IMR-90 (cell line): ENCODE measurements around the gene OR1K1. TPM values are rescaled to one million over a fixed set of nuclear protein-coding genes. Genes with fewer than 3 reads are reported as not detected.

Experiments
- ATAC-seq: fragments of 200-7000 bp; cut with Tn5 transposase; 2 replicates; pipeline ENCODE4 v1.9.1; 2020; ENCODE audit warnings: low read depth, mild to moderate bottlenecking, moderate library complexity
- BruUV-seq: library from RNA; stranded (reverse); fragments of 400-500 nt; replicated peaks from 2 replicates; lab custom pipeline; 2021; lab: Mats Ljungman, UMichigan
- CTCF ChIA-PET: fragments of 300-600 bp; formaldehyde crosslinking; extraction: SDS; loops from one replicate; lab custom pipeline; 2021; ENCODE audit warnings: antibody characterized with exemption; lab: Yijun Ruan, JAX
- POLR2A ChIA-PET: fragments of 300-600 bp; sonication (Branson Sonifier 250); formaldehyde crosslinking; loops from one replicate; lab custom pipeline; 2022; ENCODE audit warnings: antibody characterized with exemption; ENCODE audit not compliant: unreplicated experiment; lab: Charles Lee
- DNase-seq: peaks from one replicate; pipeline ENCODE4 v3.0.0; 2013
- H2AFZ ChIP-seq: replicated peaks from 2 replicates; pipeline ENCODE3; 2013; ENCODE audit warnings: low read length, mild to moderate bottlenecking; ENCODE audit not compliant: poor library complexity
- H2AK5ac ChIP-seq: 2 replicates; pipeline ENCODE4 v1.6.1; 2013; ENCODE audit warnings: low read depth, low read length, inconsistent platforms
- H2AK9ac ChIP-seq: replicated peaks from 2 replicates; pipeline ENCODE3; 2013; ENCODE audit warnings: mild to moderate bottlenecking, low read depth, low read length, moderate library complexity; ENCODE audit not compliant: poor library complexity
- H2BK120ac ChIP-seq: 2 replicates; pipeline ENCODE4 v1.6.1; 2013; ENCODE audit warnings: low read depth, low read length, inconsistent platforms
- H2BK15ac ChIP-seq: 3 replicates; pipeline ENCODE4 v1.6.1; 2013; ENCODE audit warnings: low read depth, low read length, inconsistent platforms
- H2BK20ac ChIP-seq: 2 replicates; pipeline ENCODE4 v1.6.1; 2013; ENCODE audit warnings: low read depth, mild to moderate bottlenecking, inconsistent platforms, low read length, moderate library complexity
- H2BK5ac ChIP-seq: 2 replicates; pipeline ENCODE4 v1.6.1; 2013; ENCODE audit warnings: mild to moderate bottlenecking, low read depth, low read length, inconsistent platforms; ENCODE audit not compliant: poor library complexity, severe bottlenecking
- H3K14ac ChIP-seq: replicated peaks from 2 replicates; pipeline ENCODE4 v1.6.1; 2013; ENCODE audit warnings: low read depth, low read length, inconsistent platforms
- H3K18ac ChIP-seq: 2 replicates; pipeline ENCODE4 v1.6.1; 2013; ENCODE audit warnings: low read depth, low read length, control low read depth
- H3K23ac ChIP-seq: 2 replicates; pipeline ENCODE4 v1.6.1; 2013; ENCODE audit warnings: low read depth, low read length, inconsistent platforms
- H3K27ac ChIP-seq: 2 replicates; pipeline ENCODE4 v1.5.1; 2013; ENCODE audit warnings: mild to moderate bottlenecking, control low read depth, low read length; ENCODE audit not compliant: insufficient read depth
- H3K27me3 ChIP-seq: 2 replicates; pipeline ENCODE4 v1.6.1; 2013; ENCODE audit warnings: low read length; ENCODE audit not compliant: control insufficient read depth, insufficient read depth
- H3K36me3 ChIP-seq: 2 replicates; pipeline ENCODE4 v1.6.1; 2013; ENCODE audit warnings: low read length, mixed read lengths; ENCODE audit not compliant: control insufficient read depth, insufficient read depth
- H3K4ac ChIP-seq: 2 replicates; pipeline ENCODE4 v1.6.1; 2013; ENCODE audit warnings: low read depth, low read length, inconsistent platforms
- H3K4me1 ChIP-seq: 2 replicates; pipeline ENCODE4 v1.6.1; 2013; ENCODE audit warnings: low read length, mixed read lengths; ENCODE audit not compliant: control insufficient read depth, insufficient read depth
- H3K4me2 ChIP-seq: 2 replicates; pipeline ENCODE4 v1.6.1; 2013; ENCODE audit warnings: low read depth, mild to moderate bottlenecking, control low read depth, low read length, moderate library complexity
- H3K4me3 ChIP-seq: 2 replicates; pipeline ENCODE4 v1.5.1; 2013; ENCODE audit warnings: low read depth, mild to moderate bottlenecking, control low read depth, low read length, moderate library complexity; ENCODE audit not compliant: insufficient read depth
- H3K56ac ChIP-seq: 2 replicates; pipeline ENCODE4 v1.6.1; 2013; ENCODE audit warnings: low read length, inconsistent platforms; ENCODE audit not compliant: insufficient read depth; ENCODE audit errors: extremely low read depth
- H3K79me1 ChIP-seq, 2 experiments: 2 replicates each; pipeline ENCODE4 v1.6.1; 2013; ENCODE audit warnings: low read length in 2 of 2, inconsistent platforms in 1 of 2, low read depth in 1 of 2
- H3K9ac ChIP-seq: 2 replicates; pipeline ENCODE4 v1.6.1; 2013; ENCODE audit warnings: low read depth, low read length, control low read depth
- H3K9me1 ChIP-seq: 2 replicates; pipeline ENCODE4 v1.6.1; 2013; ENCODE audit warnings: low read length, inconsistent platforms; ENCODE audit not compliant: insufficient read depth
- H3K9me3 ChIP-seq: 2 replicates; pipeline ENCODE4 v1.6.1; 2013; ENCODE audit warnings: low read length; ENCODE audit not compliant: control insufficient read depth, insufficient read depth
- H4K20me1 ChIP-seq: 2 replicates; pipeline ENCODE4 v1.6.1; 2013; ENCODE audit warnings: low read length, inconsistent platforms; ENCODE audit not compliant: insufficient read depth
- H4K5ac ChIP-seq: 2 replicates; pipeline ENCODE4 v1.6.1; 2013; ENCODE audit warnings: mild to moderate bottlenecking, low read depth, low read length, control low read depth
- H4K8ac ChIP-seq, 2 experiments: 2 replicates each; pipeline ENCODE4 v1.6.1; 2013; ENCODE audit warnings: low read depth in 2 of 2, low read length in 2 of 2, control low read depth in 1 of 2, inconsistent platforms in 1 of 2
- H4K91ac ChIP-seq: 2 replicates; pipeline ENCODE4 v1.6.1; 2013; ENCODE audit warnings: low read depth, low read length, inconsistent platforms; ENCODE audit not compliant: insufficient read depth
- BHLHE40 ChIP-seq: fragments of 150-350 bp; IDR thresholded peaks from 2 replicates; pipeline ENCODE4 v1.6.1; 2016; ENCODE audit warnings: mild to moderate bottlenecking, low read depth, low read length
- CEBPB ChIP-seq: IDR thresholded peaks from 2 replicates; pipeline ENCODE4 v1.6.1; 2012; ENCODE audit warnings: low read depth, low read length, improper control_type of control experiment
- CHD1 ChIP-seq: IDR thresholded peaks from 2 replicates; pipeline ENCODE4 v1.6.1; 2012; ENCODE audit warnings: low read depth, low read length, improper control_type of control experiment
- FOS ChIP-seq: fragments of 150-350 bp; IDR thresholded peaks from 2 replicates; pipeline ENCODE4 v1.6.1; 2016; ENCODE audit warnings: low read depth, low read length
- MAZ ChIP-seq: IDR thresholded peaks from 2 replicates; pipeline ENCODE4 v1.6.1; 2012; ENCODE audit warnings: low read depth, mild to moderate bottlenecking, low read length, improper control_type of control experiment, moderate library complexity, borderline replicate concordance
- NFE2L2 ChIP-seq: fragments of 150-350 bp; IDR thresholded peaks from 2 replicates; pipeline ENCODE4 v1.6.1; 2016; ENCODE audit warnings: low read depth, mild to moderate bottlenecking, low read length
- POLR2A ChIP-seq: IDR thresholded peaks from 2 replicates; pipeline ENCODE4 v1.6.1; 2012; ENCODE audit warnings: mild to moderate bottlenecking, low read depth, low read length
- RAD21 ChIP-seq: IDR thresholded peaks from 2 replicates; pipeline ENCODE4 v1.6.1; 2012; ENCODE audit warnings: low read length, improper control_type of control experiment
- RCOR1 ChIP-seq: IDR thresholded peaks from 2 replicates; pipeline ENCODE4 v1.6.1; 2012; ENCODE audit warnings: mild to moderate bottlenecking, low read length, improper control_type of control experiment; ENCODE audit not compliant: insufficient replicate concordance
- RFX5 ChIP-seq: IDR thresholded peaks from 2 replicates; pipeline ENCODE4 v1.8.0; 2012; ENCODE audit warnings: low read depth, mild to moderate bottlenecking, low read length, moderate library complexity
- WGBS, 2 experiments: methylation state at CpG; one replicate each; pipeline versions ENCODE4 v1.1.5 to v1.1.7; 2013; ENCODE audit warnings: missing lambda C conversion rate in 2 of 2; ENCODE audit not compliant: insufficient read length in 1 of 2; ENCODE audit errors: extremely low coverage in 2 of 2; 5-methylcytosine and 5-hydroxymethylcytosine counted together
- dilution Hi-C: fragments of 300-500 bp; cut with HindIII; formaldehyde crosslinking; loops from one replicate; pipeline ENCODE4 v1.14.3; 2018; ENCODE audit warnings: low sequenced_read_pairs; ENCODE audit not compliant: unreplicated experiment
- in situ Hi-C: fragments of 300-500 bp; cut with MboI; formaldehyde crosslinking; loops from 3 replicates; pipeline ENCODE4 v1.14.3; 2019; ENCODE audit warnings: low sequenced_read_pairs, inconsistent platforms, mixed read lengths
- intact Hi-C: fragments of 100-400 bp; cut with micrococcal nuclease; formaldehyde crosslinking; loops from 2 replicates; pipeline ENCODE4 v1.10.0; 2022
- polyA plus RNA-seq, 3 experiments: library from polyadenylated mRNA; depleted of rRNA; stranded (reverse); fragments of >200 nt; gene quantifications; 2 replicates each; pipeline ENCODE4 v1.2.3, GENCODE V29; 2012; ENCODE audit warnings: low replicate concordance in 1 of 3
- total RNA-seq: library from RNA; depleted of rRNA; stranded (reverse); fragments of >200 nt; gene quantifications from 2 replicates; pipeline ENCODE4 v1.2.3, GENCODE V29; 2012
- TF ChIP-seq, protein P1 (sequence below): fragments of 150-350 bp; IDR thresholded peaks from 2 replicates; pipeline ENCODE4 v1.6.1; 2016; ENCODE audit warnings: low read depth, mild to moderate bottlenecking, low read length, moderate library complexity, borderline replicate concordance
- TF ChIP-seq, protein P2 (sequence below): fragments of 150-350 bp; IDR thresholded peaks from 2 replicates; pipeline ENCODE4 v1.6.1; 2017; ENCODE audit warnings: mild to moderate bottlenecking, antibody characterized with exemption, low read length, low read depth

OR1K1 gene
- total and polyA plus RNA-seq, 2 of the 4 experiments (the other 2 are of a cell fraction) = not detected

DNA sequence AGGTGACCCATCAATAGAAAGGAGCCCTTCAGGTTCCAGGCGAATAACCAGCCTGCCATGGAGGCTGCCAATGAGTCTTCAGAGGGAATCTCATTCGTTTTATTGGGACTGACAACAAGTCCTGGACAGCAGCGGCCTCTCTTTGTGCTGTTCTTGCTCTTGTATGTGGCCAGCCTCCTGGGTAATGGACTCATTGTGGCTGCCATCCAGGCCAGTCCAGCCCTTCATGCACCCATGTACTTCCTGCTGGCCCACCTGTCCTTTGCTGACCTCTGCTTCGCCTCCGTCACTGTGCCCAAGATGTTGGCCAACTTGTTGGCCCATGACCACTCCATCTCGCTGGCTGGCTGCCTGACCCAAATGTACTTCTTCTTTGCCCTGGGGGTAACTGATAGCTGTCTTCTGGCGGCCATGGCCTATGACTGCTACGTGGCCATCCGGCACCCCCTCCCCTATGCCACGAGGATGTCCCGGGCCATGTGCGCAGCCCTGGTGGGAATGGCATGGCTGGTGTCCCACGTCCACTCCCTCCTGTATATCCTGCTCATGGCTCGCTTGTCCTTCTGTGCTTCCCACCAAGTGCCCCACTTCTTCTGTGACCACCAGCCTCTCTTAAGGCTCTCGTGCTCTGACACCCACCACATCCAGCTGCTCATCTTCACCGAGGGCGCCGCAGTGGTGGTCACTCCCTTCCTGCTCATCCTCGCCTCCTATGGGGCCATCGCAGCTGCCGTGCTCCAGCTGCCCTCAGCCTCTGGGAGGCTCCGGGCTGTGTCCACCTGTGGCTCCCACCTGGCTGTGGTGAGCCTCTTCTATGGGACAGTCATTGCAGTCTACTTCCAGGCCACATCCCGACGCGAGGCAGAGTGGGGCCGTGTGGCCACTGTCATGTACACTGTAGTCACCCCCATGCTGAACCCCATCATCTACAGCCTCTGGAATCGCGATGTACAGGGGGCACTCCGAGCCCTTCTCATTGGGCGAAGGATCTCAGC, at the start of gene OR1K1 (continued):
- TF ChIP-seq, protein P1, sequence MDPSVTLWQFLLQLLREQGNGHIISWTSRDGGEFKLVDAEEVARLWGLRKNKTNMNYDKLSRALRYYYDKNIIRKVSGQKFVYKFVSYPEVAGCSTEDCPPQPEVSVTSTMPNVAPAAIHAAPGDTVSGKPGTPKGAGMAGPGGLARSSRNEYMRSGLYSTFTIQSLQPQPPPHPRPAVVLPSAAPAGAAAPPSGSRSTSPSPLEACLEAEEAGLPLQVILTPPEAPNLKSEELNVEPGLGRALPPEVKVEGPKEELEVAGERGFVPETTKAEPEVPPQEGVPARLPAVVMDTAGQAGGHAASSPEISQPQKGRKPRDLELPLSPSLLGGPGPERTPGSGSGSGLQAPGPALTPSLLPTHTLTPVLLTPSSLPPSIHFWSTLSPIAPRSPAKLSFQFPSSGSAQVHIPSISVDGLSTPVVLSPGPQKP = no peak
- TF ChIP-seq MAZ = no peak

DNA sequence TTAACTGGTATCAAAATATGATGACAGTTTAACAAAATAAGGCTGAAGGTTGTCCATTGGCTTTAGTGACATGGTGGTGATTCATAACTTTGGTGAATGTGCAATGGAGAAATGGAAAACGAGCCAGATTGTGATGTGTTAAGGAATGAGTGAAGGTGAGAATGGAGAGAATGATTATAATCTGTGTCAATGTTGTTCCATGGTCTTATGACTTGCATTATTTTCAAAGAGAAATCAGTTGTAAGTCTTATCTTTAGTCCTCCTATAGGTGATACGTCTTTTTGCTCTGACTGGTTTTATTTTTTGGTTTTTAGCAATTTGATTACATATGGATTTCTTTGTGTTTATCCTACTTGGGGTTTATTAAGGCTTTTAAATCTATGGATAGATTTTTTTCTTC, 45.1 kb upstream of the OR1K1 start:
- Histone ChIP-seq H4K5ac (no peak overlapping the region), H2BK15ac (no peak overlapping the region), H4K91ac (no peak overlapping the region), H3K14ac (no peak overlapping the region), H2AK9ac (no peak overlapping the region), H3K18ac (no peak overlapping the region), H4K8ac (no peak overlapping the region), H3K4me1 (no peaks in the 10 kb centered on the region), H2BK5ac (no peak overlapping the region), H3K27ac (no peak overlapping the region), H3K27me3 (peaks cover 1% of the 10 kb centered on the region), H3K56ac (no peak overlapping the region), H4K20me1 (no peaks in the 10 kb centered on the region), H3K4ac (no peak overlapping the region), H2BK20ac (no peak overlapping the region), H2BK120ac (no peak overlapping the region), H3K23ac (no peak overlapping the region), H2AK5ac (no peak overlapping the region), H3K4me3 (no peak overlapping the region), H3K4me2 (no peak overlapping the region), H3K79me1 (no peaks in the 10 kb centered on the region), H3K9ac (no peak overlapping the region), H3K36me3 (no peaks in the 10 kb centered on the region), H2AFZ (no peak overlapping the region), H3K9me1 (no peaks in the 10 kb centered on the region), H3K9me3 (peaks cover 2% of the 10 kb centered on the region; the same call in 1 of the 2 replicates)
- dilution Hi-C loops (no loop called here), in situ Hi-C loops (no loop called here), intact Hi-C loops (no loop called here)
- ChIA-PET POLR2A (no interaction called here), CTCF (no interaction called here)
- WGBS, 2 experiments = no CpG with 5 or more reads among the region's 2 CpGs
- no TSS peak for BruUV-seq
- DNase-seq = no peak
- no peak for ATAC-seq
- TF ChIP-seq BHLHE40 (no peak), RFX5 (no peak), CEBPB (no peak), RCOR1 (no peak), NFE2L2 (no peak), FOS (no peak), POLR2A (no peak), CHD1 (no peak), RAD21 (no peak), MAZ (no peak)
- TF ChIP-seq, protein P2, sequence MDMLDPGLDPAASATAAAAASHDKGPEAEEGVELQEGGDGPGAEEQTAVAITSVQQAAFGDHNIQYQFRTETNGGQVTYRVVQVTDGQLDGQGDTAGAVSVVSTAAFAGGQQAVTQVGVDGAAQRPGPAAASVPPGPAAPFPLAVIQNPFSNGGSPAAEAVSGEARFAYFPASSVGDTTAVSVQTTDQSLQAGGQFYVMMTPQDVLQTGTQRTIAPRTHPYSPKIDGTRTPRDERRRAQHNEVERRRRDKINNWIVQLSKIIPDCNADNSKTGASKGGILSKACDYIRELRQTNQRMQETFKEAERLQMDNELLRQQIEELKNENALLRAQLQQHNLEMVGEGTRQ = no peak
